GM12801 (cell line): ENCODE results near the gene GRM5.

Source experiments
- TF ChIP-seq, protein P1 (sequence below): IDR thresholded peaks from one replicate; pipeline ENCODE4 v1.5.1; 2011; ENCODE audit warnings: control low read depth; ENCODE audit not compliant: insufficient read length; ENCODE audit errors: extremely low read depth

Gene GRM5

GRCh38 chr11:88464528-88464927 lies 601.3 kb downstream of the GRM5 start:
- TF ChIP-seq, protein P1, sequence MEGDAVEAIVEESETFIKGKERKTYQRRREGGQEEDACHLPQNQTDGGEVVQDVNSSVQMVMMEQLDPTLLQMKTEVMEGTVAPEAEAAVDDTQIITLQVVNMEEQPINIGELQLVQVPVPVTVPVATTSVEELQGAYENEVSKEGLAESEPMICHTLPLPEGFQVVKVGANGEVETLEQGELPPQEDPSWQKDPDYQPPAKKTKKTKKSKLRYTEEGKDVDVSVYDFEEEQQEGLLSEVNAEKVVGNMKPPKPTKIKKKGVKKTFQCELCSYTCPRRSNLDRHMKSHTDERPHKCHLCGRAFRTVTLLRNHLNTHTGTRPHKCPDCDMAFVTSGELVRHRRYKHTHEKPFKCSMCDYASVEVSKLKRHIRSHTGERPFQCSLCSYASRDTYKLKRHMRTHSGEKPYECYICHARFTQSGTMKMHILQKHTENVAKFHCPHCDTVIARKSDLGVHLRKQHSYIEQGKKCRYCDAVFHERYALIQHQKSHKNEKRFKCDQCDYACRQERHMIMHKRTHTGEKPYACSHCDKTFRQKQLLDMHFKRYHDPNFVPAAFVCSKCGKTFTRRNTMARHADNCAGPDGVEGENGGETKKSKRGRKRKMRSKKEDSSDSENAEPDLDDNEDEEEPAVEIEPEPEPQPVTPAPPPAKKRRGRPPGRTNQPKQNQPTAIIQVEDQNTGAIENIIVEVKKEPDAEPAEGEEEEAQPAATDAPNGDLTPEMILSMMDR: no peak

DNA sequence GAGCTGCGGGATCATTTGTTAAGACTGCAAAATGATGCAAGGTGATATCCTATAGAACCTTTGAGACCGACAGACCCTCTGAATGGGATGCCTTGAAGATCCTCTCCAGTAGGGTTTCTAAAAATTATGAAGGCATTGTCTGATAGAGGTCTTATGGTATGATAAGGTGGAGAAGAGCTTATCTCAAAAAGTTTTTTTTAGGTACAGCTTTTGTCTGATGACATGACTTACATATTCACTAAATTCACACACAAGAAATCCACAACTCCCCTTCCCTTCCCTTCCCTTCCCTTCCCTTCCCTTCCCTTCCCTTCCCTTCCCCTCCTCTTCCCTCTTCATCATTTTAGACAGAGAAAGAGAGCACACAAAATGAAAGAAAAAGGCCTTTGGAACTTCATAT lies 609.8 kb downstream of the GRM5 start:
- TF ChIP-seq, protein P1: no peak

DNA sequence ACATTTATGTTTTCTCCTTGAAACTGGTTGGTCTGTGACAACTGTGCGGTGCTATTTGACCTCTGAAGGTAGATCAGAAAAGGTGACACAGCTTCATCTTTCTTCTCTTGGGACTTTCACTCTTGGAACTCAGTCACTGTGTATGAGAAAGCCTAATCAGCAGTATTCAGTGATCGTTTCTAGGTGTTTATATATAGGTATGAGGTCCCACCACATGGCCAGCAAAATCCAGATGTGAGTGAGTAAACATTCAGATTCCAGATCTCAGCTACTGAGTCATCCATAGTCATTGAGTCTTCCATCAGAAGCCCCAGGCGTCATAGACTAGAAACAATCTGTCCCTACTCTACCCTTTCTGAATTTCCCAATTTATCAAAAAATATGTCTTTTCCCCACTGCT lies 610.9 kb downstream of the GRM5 start:
- TF ChIP-seq, protein P1: no peak
